ENCODE measurements around the gene MCM10.
"Not testable (repeated sequence)": the region's sequence is repeated elsewhere in the genome, so short reads cannot be mapped to it uniquely, and the experiment has no call there.

The MCM10 gene

DNA sequence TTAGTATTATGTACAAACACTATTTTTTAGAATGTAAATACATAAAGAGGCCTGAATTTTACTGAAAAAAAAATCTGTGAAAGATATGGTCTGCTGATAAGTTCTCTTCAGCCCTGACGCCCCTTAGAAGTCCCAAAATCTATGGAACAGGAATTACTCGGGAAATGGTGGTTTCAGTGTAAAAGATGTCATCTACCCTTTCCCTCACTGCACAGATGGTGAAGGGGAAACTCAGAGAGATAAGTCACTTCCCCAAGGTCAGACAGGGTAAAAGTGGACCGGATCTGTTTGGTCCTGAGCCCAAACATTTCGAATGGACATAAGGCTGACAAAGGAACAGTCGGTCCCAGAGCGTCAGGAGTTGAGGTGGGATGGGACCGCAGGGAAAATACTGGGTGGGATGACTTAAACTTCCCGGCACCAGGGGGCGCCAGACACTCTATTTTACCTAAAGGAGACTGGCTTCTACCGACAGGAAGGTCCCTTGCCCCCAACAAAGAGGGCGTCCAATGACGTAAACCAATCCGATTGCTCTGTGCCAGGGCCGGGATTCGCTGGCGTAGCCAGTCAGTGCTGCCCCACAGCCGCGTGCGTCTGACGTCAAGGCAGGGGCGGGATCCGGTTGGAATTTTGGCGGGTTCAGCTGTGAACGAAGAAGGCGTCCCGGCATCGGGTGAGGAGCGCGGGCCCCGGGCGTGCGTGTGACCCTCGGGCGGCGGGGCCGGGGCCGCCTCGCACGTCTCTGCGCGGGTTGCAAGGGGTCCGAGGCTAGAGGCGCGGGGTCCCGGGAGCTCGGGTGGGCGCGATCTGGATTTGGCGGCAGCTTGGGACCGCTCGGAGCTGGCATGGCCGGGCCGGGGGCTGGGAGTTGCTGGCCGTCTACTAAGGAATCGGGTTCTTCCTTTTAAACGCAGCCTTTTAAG lies at the start of gene MCM10:
Gene MCM10, plus strand, starts transcription at position 625 of the 923 bp plus-strand sequence. CDS start 2,645 bp downstream, outside the sequence.
- DNase-seq (ENCODE audit: low read depth in 2 of 2): peak; percentile 89 to 97

GRCh38 chr10:13113544-13113943 lies 47.8 kb upstream of the MCM10 start:
- no peak for DNase-seq (ENCODE audit: low read depth in 2 of 2)

GRCh38 chr10:13115832-13116803 lies 45.2 kb upstream of the MCM10 start:
- no peak for DNase-seq (ENCODE audit: low read depth in 2 of 2)

DNA sequence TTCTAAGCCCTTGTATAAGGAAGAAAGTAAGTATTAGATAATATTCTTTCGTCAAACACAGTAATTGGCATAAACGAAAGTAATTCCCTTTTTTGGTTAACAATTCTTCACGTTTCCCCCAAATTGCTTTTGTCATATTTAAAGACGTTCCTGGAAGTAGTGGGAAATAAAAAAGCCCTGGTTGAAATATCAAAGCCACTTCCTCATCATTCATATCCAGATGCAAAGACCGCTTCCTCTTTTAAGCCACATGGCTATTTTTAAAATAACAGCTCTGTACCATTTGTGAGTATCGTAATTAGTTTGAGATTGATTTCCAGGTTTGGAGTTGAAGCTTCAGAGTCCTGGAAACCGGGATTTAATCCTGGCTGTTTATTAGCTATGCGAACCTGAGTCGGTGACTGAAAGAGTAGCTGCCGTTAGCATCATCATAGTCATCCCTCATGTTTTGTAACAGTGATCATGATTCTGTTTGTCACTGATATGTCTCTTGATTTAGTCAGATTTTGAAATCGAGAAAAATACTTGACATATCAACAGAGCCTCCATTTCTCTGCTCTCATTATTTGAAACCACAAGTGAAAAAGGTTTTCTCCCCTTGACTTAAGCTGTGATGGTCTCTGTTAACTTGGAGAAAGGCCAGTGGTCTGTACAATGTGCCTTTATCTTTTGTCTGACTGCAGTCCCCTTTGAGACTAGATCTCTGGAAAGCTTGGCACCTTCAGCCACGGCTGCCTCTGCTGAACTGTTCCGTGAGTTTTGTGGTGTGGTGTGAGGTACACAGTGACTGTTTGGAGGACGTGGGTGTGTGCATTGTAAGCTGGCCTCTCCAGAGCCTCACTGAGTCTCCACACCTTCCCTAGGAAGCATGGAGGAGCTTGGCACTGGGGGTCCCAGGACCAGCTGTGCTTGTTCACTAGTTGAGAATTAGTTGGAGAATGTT lies 43.2 kb upstream of the MCM10 start:
- no peak for DNase-seq (ENCODE audit: low read depth in 2 of 2)

DNA sequence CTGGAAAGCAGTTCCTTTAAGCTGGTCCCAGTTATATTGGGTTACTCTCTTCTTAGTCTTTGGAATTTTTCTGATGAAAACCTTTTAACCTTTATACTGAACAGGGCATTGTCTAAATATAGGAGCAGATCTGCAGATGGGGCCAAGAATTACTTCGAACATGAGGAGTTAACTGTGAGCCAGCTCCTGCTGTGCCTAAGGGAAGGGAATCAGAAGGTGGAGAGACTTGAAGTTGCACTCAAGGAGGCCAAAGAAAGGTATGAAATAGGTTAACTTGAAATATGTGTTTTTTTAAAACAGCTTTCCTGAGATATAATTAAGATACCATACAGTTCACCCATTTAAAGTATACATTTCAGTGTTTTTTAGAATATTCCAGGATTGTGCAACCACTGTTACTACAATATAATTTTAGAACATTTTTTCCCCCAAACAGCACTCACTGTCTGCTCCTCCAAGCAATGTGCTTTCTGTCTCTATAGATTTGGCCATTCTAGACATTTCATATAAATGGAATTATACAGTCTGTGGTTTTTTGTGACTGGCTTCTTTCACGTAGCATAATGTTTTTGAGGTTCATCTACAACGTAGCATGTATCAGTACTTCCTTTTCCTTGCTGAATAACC lies 42.5 kb upstream of the MCM10 start:
- DNase-seq (ENCODE audit: low read depth in 2 of 2): no peak

DNA sequence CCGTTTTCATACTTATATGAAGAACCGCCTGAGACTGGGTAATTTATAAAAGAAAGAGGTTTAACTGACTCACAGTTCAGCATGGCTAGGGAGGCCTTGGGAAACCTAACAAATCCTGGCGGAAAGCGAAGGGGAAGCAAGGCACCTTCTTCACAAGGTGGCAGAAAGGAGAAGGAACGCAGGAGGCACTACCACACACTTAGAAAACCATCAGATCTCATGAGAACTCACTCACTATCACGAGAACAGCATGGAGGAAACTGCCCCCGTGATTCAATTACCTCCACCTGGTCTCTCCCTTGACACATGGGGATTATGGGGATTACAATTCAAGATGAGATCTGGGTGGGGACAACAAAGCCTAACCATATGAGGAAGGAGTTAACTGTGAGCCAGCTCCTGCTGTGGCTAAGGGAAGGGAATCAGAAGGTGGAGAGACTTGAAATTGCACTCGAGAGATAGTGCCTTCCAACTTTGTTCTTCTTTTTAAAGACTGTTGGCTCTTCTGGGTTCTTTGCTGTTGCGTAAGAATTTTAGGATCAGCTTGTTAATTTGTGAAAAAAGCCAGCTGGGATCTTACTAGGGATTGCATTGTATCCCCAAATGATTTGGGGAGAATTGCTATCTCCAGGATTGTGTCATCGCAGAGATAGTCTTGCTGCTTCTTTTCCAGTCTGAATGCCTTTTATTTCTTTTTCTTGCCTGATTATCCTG lies 40.4 kb upstream of the MCM10 start:
- DNase-seq (ENCODE audit: low read depth in 2 of 2): no peak

GRCh38 chr10:13121500-13121854 lies 39.9 kb upstream of the MCM10 start:
- DNase-seq (ENCODE audit: low read depth in 2 of 2): no peak

- no peak for DNase-seq (ENCODE audit: low read depth in 2 of 2)
These were observed 24.7 kb upstream of the MCM10 start for GRCh38 chr10:13136651-13137050.

DNA sequence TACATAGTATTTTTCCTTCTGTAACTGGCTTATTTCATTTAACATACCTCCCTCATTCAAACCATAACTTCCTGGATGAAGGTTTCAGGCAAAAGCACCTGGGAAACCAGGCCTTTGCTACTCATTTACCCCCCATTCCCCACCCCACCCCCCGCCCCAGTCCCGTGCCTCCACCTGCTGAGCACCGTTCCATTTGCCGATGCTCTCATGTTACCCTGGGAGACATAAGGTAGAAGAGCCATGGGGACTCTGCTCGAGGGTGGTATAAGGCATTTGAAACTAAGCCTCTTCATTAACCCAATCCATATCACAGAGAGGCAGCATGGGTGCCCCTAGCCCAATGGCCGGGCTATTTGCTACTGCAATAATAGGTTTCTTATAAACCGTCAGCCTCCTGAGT lies 22.2 kb upstream of the MCM10 start:
- no peak for DNase-seq (ENCODE audit: low read depth in 2 of 2)

- no peak for DNase-seq (ENCODE audit: low read depth in 2 of 2)
These were observed 21.7 kb upstream of the MCM10 start for GRCh38 chr10:13139676-13140075.

DNA sequence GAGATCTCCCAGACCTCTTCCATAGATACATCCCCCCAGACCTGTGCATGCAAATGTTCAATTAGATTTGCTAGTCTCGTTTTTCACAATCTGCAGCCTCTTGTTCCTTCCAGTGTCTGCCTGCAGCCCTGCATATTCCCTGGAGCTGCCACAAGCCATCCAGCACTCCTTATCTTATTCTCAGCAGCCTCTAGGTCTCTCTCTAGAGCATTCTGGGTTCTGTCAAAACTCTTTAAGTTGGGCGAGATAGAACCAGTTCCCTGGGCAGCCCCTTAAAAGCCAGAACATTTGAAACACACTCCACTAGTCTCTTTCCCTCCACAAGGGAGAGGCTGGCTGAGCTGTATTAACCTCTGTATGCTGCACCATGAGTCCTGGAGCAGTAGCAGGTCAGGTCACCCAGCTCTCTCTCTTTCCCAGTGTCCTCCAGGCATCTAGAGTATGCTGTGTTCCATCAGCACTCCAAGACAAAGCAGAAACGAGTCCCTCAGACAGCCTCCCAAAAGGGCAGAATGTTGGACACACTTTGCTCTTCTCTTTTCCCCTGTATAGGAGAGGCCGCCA lies 20.6 kb upstream of the MCM10 start:
- no peak for DNase-seq (ENCODE audit: low read depth in 2 of 2)

DNA sequence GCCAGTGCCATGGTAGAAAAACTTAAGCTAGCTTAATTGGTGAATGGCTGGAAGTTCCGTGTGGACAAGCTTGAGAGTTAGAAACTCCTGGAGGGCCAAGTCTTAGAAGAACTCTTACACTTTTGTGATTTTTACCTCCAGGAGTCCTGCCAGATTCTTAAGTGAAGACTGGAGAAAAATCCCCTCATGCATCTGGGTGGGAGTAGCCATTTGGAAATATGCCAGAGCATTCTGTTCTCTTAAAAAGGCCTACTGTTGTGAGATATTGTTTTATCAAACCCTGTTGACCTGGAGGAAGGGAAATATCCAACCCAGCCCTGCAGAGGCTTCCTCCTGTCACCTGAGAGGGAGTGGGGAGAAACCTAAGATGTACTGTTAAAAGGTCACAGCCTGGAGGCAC lies 17.6 kb upstream of the MCM10 start:
- no peak for DNase-seq (ENCODE audit: low read depth in 2 of 2)

- no peak for DNase-seq (ENCODE audit: low read depth in 2 of 2)
These were observed 16.5 kb upstream of the MCM10 start for GRCh38 chr10:13144814-13145213.

GRCh38 chr10:13146379-13146778 lies 15.0 kb upstream of the MCM10 start:
- DNase-seq (ENCODE audit: low read depth in 2 of 2): no peak

GRCh38 chr10:13147161-13147560 lies 14.2 kb upstream of the MCM10 start:
- DNase-seq (ENCODE audit: low read depth in 2 of 2): no peak

DNA sequence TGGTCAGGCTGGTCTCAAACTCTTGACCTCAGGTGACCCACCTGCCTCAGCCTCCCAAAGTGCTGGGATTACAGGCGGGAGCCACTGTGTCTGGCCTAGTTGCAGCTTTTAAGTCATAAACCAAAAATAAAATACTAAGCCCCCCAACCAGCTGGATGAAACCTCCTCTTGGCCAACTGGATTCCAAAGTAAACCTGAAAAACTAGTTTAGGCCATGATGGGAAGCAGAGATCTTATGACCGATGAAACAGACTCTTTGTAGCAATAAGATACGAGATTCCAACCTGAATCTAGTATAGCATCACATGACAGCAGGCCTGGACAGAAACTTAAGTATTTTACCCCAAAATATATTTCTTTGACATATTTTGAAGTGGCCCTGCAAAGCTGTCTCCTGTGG lies 9.1 kb upstream of the MCM10 start:
- no peak for DNase-seq (ENCODE audit: low read depth in 2 of 2)

GRCh38 chr10:13155860-13156259 lies 5.5 kb upstream of the MCM10 start:
- not testable (repeated sequence) for DNase-seq (ENCODE audit: low read depth in 2 of 2)

DNA sequence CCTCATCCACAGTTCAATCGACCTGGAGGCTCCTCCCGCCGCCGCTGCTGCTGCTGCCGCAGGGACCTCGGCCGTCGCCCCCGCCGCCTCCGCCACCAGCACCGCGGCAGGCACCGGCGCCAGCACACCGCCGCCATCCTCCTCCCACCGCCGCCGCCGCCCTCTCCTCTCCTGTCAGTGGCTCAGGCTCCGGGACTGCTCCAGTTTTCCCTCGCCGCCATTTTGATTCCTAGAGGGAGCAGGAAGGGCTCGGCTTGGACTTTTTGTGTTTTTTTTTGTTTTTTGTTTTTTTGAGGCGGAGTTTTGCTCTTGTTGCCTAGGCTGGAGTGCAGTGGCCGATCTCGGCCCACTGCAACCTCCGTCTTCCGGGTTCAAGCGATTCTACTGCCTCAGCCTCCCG lies 3.0 kb upstream of the MCM10 start:
- peak in 1 of 2 donors; percentile 15 for DNase-seq (ENCODE audit: low read depth in 2 of 2)

GRCh38 chr10:13161857-13162271 lies 506 bp downstream of the MCM10 start:
- no peak for DNase-seq (ENCODE audit: low read depth in 2 of 2)

GRCh38 chr10:13163859-13164258 lies 2.5 kb downstream of the MCM10 start:
- no peak for DNase-seq (ENCODE audit: low read depth in 2 of 2)
